ENCODE data around the gene ABHD16A.
A peak's percentile ranks its signal among the peaks of the same experiment; 100 is the strongest.

ABHD16A gene

DNA sequence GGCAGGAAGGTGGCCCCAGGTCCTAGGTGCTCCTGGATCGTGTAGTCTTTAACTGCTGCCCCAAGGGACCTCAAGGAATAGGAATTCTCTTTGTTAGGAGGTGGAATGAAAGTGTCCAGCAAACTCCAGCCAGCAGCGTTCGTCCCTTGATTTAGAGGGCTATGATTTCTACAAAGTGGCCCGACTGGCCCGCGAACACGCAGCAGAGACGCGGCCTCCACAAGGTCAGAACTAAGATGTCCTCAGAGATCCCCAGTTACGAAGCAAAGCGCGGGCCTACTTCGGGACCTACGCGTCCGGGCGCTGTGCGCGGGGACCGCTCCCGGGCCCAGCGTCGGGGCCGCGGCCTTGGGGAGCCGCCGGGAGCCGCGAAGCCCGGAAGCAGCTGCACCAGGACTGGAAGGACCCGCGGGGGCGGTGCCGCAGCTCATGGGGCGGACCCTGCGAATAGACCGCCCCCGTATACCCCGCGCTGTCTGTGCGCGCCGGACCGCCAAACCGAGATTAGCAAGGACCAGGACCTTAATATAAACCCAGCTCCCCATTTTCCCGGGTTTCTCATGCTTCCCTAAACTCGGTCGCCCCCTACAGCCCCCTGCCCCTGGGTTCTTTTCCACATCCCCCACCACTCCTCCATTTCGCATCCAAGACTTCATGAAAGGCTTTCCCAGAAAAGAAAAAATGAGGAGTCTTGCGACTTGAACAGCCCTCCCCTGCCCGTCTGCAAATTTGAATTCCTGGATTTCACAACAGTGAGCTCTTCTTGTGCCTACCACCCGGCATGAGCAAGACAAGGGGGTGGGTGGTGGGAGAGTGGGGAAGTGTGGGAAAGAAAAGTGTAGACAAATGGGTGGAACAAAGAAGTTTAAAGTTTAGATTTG is 42.5 kb downstream of the ABHD16A start, which contains the start of gene C6orf47:
C6orf47 (minus strand) TSS at position 398 of the 881 bp plus-strand sequence. CDS start 831 bp downstream, outside the sequence.
- peak; percentile 73 for DNase-seq

DNA sequence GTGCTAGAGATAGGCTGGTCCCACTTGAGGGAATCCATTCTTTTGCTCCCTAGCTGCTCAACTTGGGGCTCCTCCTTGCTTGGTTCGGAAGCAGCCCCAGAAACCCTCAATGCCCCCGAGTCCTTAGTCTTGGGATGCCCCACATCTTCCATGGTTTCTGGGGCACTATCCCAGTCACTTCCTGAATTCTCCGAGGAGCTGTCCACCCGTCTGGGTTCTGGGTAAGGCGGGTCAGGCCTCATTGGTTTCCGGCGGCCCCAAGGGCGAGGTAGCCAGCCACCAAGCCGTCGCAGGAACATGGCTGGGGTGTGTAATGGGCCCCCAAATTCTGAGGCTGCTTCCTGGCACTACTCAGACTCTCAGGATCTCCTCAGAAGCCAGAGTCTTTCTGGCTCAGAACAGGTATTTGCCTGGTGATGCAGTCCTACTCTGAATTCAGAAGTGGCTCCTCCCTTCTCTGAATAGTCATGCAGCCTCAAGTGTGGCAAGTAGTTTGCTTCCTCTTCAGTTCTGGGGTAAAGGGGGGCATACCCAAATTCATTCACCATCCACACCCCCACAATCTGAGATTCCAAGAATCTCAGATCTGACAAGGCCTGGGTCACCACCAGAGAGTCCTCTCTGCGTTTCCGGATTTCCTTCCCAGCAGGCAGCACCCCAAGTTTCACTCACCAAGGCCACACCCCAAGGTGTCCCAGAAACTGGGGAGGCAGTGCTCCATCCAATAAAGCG is 43.3 kb downstream of the ABHD16A start:
- DNase-seq: peak; percentile 18

DNA sequence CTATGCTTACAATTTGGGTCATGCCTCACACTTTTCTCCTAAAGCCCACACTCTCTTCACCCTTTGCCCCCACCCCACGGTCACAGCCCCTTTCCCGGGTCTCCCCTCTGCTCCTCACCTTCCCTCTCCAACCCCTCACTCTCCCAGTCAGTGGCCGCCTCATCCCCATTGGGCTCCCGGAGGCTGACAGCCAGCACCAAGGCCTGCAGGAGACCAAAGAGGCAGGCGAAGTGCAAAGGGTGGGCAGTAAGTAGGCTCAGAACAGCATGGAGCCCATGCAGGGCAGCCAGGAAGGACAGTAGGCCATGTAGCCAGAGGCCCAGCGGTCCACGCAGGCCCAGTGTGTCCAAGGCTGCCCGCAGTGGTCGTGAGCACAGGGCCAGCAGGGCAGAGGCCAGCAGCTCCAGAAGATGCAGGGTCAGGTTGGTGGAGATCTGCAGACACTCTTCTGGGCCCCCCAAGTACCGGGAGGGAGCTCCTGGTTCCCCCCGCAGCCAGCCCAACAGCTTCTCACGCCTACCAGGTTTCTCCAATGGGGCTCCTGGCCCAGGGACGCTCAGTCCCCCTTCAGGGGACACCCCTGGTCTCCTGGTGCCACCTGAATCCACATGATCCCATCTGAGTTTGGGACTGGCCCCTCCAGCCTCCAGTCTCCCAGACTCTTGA is 44.0 kb downstream of the ABHD16A start:
- no peak for DNase-seq

DNA sequence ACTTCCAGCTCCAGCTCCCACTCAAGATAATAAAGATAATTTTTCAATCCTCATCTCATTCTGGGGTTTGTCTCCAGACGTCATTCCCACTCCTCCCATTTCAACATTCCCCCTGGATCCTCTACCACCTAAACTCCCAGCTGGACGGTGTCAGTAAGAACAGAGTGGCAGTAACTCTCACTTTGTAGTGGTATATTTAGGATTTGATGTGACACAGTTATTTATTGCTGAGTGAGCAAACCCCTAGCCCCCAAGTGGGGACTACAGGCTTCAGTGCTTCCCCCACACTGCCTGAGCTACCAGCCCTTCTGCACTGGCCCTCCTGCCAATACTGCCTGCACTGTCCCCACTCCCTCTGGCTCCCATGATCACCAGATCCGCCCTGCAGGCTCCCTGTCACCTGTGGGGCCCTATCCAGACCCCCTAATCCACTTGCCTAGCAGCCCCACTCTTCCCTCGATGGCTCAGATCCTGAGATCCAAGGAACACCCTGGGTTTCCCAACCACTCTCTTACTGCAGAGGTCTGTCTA is 44.9 kb downstream of the ABHD16A start:
- DNase-seq: no peak

DNA sequence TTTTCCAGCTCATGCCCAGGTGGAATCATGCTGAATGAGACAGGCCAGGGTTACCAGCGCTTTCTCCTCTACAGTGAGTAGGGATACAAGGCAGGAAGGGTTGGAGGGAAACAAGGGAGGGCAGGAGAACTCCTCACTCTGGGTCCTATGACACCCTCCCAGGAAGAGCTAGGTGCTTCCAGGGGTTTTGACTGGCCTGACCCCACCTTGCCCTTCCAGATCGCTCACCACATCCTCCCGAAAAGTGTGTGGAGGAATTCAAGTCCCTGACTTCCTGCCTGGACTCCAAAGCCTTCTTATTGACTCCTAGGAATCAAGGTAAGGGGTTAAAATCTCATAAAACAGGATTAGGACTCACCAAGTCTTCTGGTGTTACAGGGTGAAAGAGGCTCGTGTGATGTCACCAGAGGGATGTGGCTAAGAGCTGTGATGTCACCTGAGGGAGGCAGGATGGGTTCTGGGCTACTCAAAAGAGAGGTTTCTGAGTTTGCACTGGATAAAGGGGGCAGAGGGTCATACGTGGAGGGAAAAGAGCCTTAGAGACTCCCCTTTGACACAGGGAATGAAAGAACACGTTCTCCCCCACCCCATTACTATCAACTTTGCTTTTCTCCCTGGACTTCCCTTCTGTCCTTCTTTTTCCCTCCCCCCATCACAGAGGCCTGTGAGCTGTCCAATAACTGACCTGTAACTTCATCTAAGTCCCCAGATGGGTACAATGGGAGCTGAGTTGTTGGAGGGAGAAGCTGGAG is 45.5 kb downstream of the ABHD16A start:
- no peak for DNase-seq

DNA sequence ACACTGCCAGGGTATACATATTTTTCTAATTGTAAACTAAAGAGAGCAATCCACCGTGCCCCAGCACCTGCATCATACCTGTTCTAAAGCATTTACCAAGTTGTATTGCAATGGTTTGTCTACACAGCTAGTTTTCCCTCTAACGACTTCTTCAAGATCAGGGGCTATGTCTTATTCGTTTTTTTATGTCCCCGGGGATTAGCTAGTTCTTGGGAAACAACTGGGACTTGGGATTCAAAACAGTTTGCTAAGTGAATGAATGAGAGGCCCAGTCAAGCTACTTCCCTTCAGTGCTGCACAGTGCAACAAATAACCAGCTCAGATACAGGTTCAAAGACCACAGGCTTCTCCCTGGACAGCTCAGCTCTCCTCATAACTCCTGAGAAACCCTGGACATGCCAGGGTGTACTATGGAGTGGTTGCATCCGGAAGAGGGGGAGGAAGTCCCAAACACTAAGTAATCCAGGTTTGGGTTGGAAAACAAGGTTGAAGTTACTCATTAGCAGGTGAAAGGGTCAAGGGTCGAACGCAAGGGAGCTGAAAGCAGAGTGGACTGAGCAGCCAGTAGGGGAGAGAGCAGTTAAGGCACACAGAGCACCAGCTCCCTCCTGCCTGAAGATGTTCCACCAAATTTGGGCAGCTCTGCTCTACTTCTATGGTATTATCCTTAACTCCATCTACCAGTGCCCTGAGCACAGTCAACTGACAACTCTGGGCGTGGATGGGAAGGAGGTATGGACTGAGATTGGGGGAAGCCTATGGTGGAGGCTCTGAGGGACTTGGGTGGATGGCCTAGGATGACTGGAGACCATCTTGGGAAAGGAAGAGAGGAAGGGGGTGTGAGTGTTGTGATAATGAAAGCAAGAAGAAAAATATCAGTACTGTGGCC is 47.5 kb downstream of the ABHD16A start, which contains the start of gene APOM:
APOM (plus strand) TSS at position 546 of the 889 bp plus-strand sequence; CDS start at position 619, 73 bp downstream.
- no peak for DNase-seq

DNA sequence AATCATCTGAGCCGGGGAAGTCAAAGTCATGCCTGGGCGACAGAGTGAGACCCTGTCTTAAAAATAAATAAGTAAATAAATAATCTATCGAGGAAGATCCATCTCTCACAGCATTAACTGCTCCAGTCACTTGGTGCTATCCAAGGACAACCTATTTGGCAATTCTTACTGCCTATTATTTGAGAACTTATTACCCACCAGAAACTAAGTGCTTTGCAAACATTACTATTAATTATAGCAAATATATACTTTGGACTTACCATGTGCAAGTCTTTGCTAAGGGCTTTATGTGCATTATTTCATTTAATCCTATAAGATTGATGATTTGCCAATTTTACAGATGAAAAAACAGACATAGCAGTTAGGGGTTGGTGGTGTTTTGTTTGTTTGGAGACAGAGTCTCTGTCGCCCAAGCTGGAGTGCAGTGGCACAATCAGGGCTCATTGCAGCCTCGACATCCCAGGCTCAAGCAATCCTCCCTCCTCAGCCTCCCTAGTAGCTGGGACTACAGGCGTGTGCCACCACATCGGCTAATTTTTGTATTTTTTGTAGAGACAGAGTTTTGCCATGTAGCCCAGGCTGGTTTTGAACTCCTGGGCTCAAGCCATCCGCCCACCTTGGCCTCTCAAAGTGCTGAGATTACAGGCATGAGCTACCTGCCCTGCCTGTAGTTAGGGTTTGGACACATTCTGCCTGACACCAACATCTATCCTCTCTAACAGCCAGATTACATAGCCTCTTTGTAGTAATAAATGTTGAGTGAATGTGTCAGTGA is 48.4 kb downstream of the ABHD16A start:
- DNase-seq: no peak

DNA sequence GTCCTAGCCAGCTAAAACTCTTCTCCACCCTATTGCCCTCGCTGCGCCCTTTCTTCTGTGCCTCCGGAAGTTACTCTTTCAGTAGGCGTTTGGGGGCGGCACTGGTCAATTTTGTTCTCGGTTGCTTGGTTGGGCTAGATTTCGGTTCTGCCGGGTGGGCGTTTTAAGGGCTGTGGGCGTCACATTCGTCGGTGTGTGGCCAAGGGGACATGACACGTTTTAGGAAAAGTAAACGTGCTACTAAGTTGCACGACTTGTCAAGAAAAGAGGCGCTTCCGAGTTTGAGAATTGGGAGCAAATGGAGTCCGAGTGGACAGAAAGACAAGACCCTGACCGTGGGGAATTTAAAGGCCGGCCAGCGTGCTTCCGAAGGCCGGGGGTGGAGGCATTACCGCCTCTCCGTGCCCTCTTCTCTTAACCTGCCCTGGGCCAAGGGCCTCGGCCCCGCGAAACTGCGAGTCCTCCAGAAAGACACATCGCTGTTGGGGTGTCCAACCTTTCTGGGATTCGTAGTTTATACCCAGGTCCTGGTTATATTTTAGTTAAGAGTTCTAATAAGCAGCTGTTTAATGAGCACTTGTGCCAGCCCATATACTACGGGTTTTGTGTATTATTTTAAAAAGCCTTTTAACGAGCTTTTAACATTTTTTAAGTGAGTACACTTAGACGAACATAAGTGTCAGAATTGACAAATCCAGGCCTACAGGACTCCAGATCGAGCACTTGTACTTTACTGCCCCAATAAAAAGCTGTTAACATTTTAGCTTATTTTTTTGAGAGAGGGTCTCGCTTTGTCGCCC is 50.0 kb downstream of the ABHD16A start:
- peak; percentile 16 for DNase-seq

DNA sequence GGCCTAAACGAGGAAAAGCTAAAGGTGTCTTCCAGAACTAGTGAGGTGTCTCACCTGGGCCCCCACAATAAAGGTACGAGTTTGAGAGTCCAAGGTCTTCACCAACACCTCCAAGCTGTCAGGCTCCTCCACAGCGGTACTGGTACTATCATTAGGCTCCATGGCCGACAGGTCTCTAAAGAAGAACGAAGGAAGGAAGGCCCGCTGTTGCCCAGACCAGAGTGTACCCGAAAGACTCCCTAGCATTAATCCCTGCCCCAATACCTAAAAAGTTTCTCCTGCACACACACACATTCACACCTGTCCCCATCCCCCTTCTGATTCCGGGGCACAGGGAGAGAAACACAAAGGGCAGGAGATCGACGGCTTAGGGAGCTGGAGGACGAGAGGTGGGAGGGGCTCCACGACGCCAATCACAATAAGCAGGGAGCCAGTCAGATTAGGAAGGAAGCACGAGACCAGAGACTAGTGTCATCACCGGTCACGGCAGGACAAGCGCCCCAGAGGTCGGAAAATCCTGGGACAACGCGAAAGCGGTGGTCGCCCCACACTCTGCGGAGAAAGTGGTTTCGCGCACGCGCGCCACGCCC is 51.4 kb downstream of the ABHD16A start:
- peak; percentile 69 for DNase-seq

DNA sequence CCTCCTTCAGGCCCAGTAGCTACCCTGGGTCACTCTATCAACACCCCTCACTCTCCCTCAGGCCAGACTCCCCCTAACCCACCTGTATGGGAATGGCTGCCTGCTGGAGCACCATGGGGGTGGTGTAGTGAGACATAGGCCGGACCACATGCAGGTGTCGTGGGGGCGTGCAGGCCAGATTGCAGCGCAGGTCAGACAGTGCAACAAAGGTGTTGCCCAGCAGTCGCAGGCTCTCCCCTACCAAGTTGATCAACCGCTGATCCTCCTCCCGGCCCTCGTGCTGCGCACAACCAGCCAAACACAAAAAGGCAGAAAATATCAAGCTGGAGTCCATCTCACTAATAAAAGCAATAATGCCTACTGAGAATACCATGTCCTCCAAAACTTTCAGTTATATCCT is 57.8 kb downstream of the ABHD16A start:
- DNase-seq: no peak

DNA sequence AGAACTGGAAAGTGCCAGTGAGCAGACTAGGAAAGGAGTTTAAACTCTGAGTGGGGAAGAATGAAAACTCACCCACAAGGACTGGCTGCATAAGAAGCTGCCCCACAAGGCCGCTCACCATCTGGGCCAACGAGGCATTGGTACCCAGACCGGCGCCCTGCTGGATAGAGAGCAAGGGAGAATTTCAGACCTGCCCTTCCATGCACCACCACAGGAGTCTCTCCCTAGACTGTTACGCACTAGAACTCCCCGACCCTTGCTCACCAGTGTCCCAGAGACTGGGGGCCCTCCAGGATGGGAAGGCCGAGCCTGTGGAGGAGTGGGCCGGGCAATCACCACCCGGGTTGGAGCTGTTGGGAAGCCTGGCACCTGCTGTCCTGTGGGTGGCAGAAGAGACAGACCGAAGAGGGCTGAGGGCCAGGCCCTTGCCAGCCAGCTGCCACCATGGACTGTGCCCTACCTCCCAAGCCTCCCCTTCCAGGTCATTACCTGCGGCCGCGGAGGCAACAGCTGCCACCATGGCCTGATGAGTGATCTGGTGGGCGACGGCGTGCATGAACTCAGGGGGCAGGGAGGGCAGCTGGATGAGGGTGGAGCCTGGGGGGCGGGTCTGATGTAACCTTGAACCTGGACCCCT is 59.2 kb downstream of the ABHD16A start:
- DNase-seq: no peak

DNA sequence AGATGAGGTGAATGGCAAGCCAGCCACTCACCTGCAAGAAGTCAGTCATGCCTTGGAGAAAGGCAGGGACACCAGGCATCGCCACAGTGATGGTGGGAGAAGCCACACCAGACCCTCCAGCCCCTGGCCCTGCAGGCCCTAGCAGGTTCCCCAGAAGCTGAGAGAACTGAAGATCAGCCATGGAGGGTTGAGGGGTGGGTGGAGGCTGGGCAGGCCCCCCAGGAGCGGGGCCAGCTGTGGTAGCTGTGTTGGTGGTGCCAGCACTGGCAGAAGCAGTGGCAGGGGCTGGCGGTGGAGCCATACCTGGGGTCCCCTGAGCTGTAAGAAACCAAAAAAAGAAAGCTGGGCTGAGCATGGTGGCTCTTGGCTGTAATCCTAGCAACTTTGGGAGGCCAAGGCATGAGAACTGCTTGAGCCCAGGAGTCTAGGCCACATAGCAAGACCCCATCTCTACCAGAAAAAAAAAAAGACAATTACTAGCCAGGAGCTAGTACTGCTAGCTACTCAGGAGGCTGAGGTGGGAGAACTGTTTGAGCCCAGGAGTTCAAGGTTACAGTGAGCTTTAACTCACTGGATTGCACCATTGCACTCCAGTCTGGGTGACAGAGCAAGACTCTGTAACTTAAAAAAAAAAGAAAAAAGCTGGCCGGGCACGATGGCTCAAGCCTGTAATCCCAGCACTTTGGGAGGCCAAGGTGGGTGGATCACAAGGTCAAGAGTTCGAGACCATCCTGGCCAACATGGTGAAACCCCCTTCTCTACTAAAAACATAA is 60.1 kb downstream of the ABHD16A start:
- DNase-seq: no peak

DNA sequence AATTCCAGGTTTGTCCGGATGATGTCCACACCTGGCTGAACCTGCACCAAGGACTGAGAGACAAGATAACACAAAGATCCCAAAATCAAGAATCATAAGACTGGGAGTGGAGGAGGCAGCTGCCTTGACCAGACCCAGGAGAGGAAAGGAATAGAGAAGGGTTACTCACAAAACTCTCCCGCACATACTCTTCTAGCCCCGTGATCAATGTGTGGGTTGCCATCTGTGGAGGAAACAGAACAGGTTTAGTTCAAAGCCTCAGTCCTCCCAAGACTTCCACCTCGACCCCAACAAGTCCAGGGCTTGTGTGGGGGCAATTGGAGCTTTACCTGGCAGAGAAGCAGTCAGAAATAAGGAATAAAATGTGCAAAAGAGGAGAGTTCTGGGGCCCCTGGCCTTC is 61.8 kb downstream of the ABHD16A start:
- DNase-seq: no peak

DNA sequence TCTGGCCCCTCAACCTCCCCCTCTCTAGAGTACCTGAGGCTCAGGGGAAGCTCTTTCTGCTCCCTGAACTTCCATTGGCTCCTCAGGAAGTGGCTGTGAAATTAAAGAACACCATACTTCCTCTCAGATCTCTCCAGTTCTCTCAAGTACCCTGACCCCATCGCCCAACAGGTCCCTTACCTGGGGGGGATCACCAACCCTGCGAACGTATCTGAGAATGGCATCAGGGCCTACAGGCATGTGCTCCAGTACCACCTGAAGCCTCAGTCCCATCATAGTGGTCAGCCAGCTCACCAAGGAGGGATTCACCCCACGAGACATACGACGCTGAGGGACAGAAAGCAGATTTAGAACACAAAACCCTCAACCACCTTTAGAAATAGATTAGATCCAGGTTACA is 62.5 kb downstream of the ABHD16A start:
- DNase-seq: no peak

DNA sequence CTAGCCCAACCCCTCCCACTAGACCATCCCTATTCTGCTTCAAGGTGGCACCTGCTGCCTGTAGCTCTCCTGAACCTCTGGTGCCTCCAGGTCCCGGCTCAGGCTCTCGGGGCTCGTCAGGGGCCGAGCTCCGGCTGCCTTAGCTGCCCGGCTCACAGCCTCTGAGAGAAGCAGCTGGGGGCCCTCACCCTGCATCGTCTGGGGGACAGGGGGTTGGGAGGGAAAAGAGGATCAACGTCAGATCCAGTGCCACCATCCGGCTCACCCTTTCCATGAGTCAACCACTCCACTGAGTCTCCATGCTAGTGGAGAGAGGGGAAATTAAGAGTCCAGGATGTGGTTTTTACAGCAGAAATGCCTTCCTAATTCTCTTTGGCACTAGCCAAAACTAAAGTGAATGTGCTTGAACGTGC is 63.7 kb downstream of the ABHD16A start:
- DNase-seq: no peak

DNA sequence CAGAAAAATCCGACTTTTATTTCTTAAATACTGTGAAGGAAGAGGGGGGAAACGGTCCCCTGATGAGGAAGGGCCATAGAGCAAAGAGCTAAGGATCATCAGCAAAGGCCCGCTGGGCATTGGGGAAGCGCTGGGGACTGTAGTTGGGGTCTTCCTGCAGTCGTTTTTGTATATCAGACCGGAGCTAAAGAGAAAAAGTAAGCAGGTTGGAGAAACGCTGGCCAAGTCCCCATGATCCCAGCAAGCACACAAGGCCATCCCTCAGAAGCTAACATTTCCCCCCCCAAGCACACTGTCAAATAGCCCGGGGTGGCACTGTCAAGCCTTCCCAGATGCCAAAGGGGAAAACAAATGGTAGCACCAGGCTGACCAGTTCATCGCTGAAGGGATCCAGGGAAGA is 64.1 kb downstream of the ABHD16A start:
- DNase-seq: no peak
